ENCODE results near the gene MED12L. TPM values are rescaled to one million over a fixed set of nuclear protein-coding genes. Genes with fewer than 3 reads are reported as not detected.

Gene MED12L
- total and polyA plus RNA-seq, 2 experiments from 2014 or later, result 0.07 to 2.7 TPM

GRCh38 chr3:151206201-151206600, 120.7 kb downstream of the MED12L start:
- DNase-seq (ENCODE audit: low spot score), result no peak
- peaks cover under 1% of the 10 kb centered on the region for H3K4me1 ChIP-seq (ENCODE audit: insufficient read depth)
- no peak overlapping the region for H3K4me2 ChIP-seq
- H3K9me3 ChIP-seq (ENCODE audit: low read depth), result no peaks in the 10 kb centered on the region
- no peaks in the 10 kb centered on the region for H3K36me3 ChIP-seq (replicated peaks; ENCODE audit: insufficient read depth, low read depth)
- no peaks in the 10 kb centered on the region for H4K20me1 ChIP-seq (ENCODE audit: insufficient read depth, poor library complexity, severe bottlenecking)
- WGBS (ENCODE audit: low lambda C conversion rate, missing lambda C conversion rate), result 92% methylated on average over 3 of the region's 3 CpGs
- no peak for TF ChIP-seq EZH2phosphoT487 (IDR thresholded peaks at IDR 0.05; ENCODE audit: low read depth, severe bottlenecking, unreplicated experiment)
- no peak for TF ChIP-seq EZH2 (IDR thresholded peaks at IDR 0.05; ENCODE audit: borderline replicate concordance)
- TF ChIP-seq CTCF (IDR thresholded peaks at IDR 0.05; ENCODE audit: poor library complexity), result no peak
- H3K79me2 ChIP-seq, result no peaks in the 10 kb centered on the region
- H3K4me3 ChIP-seq, result no peak overlapping the region
- no peak overlapping the region for H2AFZ ChIP-seq
- H3K9me2 ChIP-seq (replicated peaks; ENCODE audit: insufficient read depth), result no peaks in the 10 kb centered on the region
- H3K27ac ChIP-seq, result no peak overlapping the region
- H3K27me3 ChIP-seq, result no peaks in the 10 kb centered on the region

GRCh38 chr3:151209654-151210053, 124.2 kb downstream of the MED12L start:
- H3K9me3 ChIP-seq (ENCODE audit: low read depth), result no peaks in the 10 kb centered on the region
- no peak overlapping the region for H3K4me3 ChIP-seq
- H3K36me3 ChIP-seq (replicated peaks; ENCODE audit: insufficient read depth, low read depth), result no peaks in the 10 kb centered on the region
- H3K27me3 ChIP-seq, result no peaks in the 10 kb centered on the region
- TF ChIP-seq EZH2phosphoT487 (IDR thresholded peaks at IDR 0.05; ENCODE audit: low read depth, severe bottlenecking, unreplicated experiment), result no peak
- H2AFZ ChIP-seq, result no peak overlapping the region
- peak overlapping the region; percentile 18 for H3K27ac ChIP-seq
- no peaks in the 10 kb centered on the region for H3K79me2 ChIP-seq
- H3K4me2 ChIP-seq, result no peak overlapping the region
- WGBS (ENCODE audit: low lambda C conversion rate, missing lambda C conversion rate), result 92% methylated on average over 3 of the region's 3 CpGs
- no peak for DNase-seq (ENCODE audit: low spot score)
- H3K4me1 ChIP-seq (ENCODE audit: insufficient read depth), result peaks cover 4% of the 10 kb centered on the region
- no peaks in the 10 kb centered on the region for H4K20me1 ChIP-seq (ENCODE audit: insufficient read depth, poor library complexity, severe bottlenecking)
- no peaks in the 10 kb centered on the region for H3K9me2 ChIP-seq (replicated peaks; ENCODE audit: insufficient read depth)

- H3K79me2 ChIP-seq, result no peaks in the 10 kb centered on the region
- peak overlapping the region; percentile 66 for H3K4me2 ChIP-seq
- peak overlapping the region; percentile 18 for H3K27ac ChIP-seq
- no peak overlapping the region for H3K4me3 ChIP-seq
- no peaks in the 10 kb centered on the region for H3K9me2 ChIP-seq (replicated peaks; ENCODE audit: insufficient read depth)
- TF ChIP-seq EZH2 (IDR thresholded peaks at IDR 0.05; ENCODE audit: borderline replicate concordance) (no peak), EZH2phosphoT487 (IDR thresholded peaks at IDR 0.05; ENCODE audit: low read depth, severe bottlenecking, unreplicated experiment) (no peak), CTCF (IDR thresholded peaks at IDR 0.05; ENCODE audit: poor library complexity) (no peak)
- no peaks in the 10 kb centered on the region for H3K36me3 ChIP-seq (replicated peaks; ENCODE audit: insufficient read depth, low read depth)
- no peak overlapping the region for H2AFZ ChIP-seq
- peak; percentile 43 for DNase-seq (ENCODE audit: low spot score)
- peaks cover 4% of the 10 kb centered on the region for H3K4me1 ChIP-seq (ENCODE audit: insufficient read depth)
- H3K9me3 ChIP-seq (ENCODE audit: low read depth), result no peaks in the 10 kb centered on the region
- 46% methylated on average over 4 of the region's 4 CpGs for WGBS (ENCODE audit: low lambda C conversion rate, missing lambda C conversion rate)
- H3K27me3 ChIP-seq, result no peaks in the 10 kb centered on the region
- H4K20me1 ChIP-seq (ENCODE audit: insufficient read depth, poor library complexity, severe bottlenecking), result no peaks in the 10 kb centered on the region
Measured at GRCh38 chr3:151210676-151211381, 125.4 kb downstream of the MED12L start.

- H3K9me2 ChIP-seq (replicated peaks; ENCODE audit: insufficient read depth), result no peaks in the 10 kb centered on the region
- no peak overlapping the region for H3K27ac ChIP-seq
- H4K20me1 ChIP-seq (ENCODE audit: insufficient read depth, poor library complexity, severe bottlenecking), result no peaks in the 10 kb centered on the region
- no peak overlapping the region for H3K4me2 ChIP-seq
- H3K79me2 ChIP-seq, result no peaks in the 10 kb centered on the region
- WGBS (ENCODE audit: low lambda C conversion rate, missing lambda C conversion rate), result 88% methylated on average over 4 of the region's 4 CpGs
- H3K4me1 ChIP-seq (ENCODE audit: insufficient read depth), result peaks cover 4% of the 10 kb centered on the region
- no peak overlapping the region for H2AFZ ChIP-seq
- no peak overlapping the region for H3K4me3 ChIP-seq
- no peaks in the 10 kb centered on the region for H3K27me3 ChIP-seq
- no peak for TF ChIP-seq CTCF (IDR thresholded peaks at IDR 0.05; ENCODE audit: poor library complexity)
- TF ChIP-seq EZH2 (IDR thresholded peaks at IDR 0.05; ENCODE audit: borderline replicate concordance), result no peak
- TF ChIP-seq EZH2phosphoT487 (IDR thresholded peaks at IDR 0.05; ENCODE audit: low read depth, severe bottlenecking, unreplicated experiment), result no peak
- H3K9me3 ChIP-seq (ENCODE audit: low read depth), result no peaks in the 10 kb centered on the region
- no peak for DNase-seq (ENCODE audit: low spot score)
- H3K36me3 ChIP-seq (replicated peaks; ENCODE audit: insufficient read depth, low read depth), result no peaks in the 10 kb centered on the region
Measured at GRCh38 chr3:151213151-151213550, 127.7 kb downstream of the MED12L start.
